Endothelial cell of hepatic sinusoid (primary cell): ENCODE data around the gene GRK3.

Experiments used
- in situ Hi-C: cut with HindIII; loops from 2 replicates; pipeline ENCODE4 v1.10.0; 2017; ENCODE audit warnings: low sequenced_read_pairs

The GRK3 gene

DNA sequence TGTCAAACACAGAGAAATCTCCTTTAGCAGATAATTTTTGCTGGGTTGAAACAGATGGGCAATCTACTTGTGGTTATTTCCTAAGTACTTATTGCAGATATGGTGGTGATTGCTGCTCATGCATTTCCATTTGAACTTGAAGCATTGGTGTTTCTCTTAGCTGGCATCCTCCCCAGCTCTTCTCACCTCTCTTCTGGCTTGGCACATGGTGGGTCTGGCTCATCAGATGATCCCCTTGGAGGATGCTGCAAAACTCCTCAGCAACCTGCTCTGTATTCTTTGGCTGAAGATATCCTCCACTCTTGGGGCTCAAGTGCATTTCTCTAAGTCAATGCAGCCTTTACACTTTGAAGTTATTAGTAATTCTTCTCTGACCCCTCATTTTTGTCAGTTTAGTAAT is 90.2 kb downstream of the GRK3 start:
- in situ Hi-C loops: no loop called here

- in situ Hi-C loops: no loop called here
Observed at GRCh38 chr22:25655371-25655935, 91.0 kb downstream of the GRK3 start.

- in situ Hi-C loops: no loop called here
Observed at GRCh38 chr22:25656724-25657123, 92.2 kb downstream of the GRK3 start.

DNA sequence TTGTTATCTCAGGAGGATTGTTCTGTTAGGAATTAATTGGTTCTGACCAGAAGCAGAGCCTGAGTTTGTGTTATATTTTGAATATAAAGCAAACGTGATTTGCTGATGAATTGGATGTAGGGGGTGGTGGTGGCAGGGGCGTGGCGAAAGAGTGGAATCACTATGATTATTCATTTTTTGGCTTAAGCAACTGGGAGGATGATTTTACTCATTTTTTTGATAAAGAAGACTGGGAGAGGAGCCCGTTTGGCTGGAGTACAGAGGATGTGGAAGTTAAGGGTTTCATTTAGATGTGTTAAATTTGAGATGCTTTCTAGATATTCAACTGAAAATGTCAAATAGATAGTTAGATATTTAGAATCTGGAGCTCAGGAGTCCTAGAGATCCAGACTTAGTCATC is 94.2 kb downstream of the GRK3 start:
- in situ Hi-C loops: no loop called here

DNA sequence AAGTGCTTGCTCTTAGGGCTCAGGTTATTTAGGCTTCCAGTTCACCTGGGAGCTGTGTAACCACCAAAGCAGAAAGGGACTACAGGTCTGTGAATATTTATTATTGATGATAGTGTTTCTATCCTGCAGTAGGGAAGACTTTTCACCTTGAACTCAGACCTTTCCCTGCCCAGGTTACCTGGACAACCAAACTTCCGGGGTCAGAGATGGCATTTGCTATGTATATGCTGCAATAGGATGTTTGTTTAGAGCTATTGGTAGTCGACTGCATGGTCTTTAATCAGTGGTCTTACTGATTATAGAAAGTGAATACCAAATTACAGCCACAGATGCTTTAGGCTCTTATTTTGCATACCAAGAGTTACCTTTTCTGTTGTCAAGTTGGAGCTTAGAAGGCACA is 94.9 kb downstream of the GRK3 start:
- in situ Hi-C loops: no loop called here

DNA sequence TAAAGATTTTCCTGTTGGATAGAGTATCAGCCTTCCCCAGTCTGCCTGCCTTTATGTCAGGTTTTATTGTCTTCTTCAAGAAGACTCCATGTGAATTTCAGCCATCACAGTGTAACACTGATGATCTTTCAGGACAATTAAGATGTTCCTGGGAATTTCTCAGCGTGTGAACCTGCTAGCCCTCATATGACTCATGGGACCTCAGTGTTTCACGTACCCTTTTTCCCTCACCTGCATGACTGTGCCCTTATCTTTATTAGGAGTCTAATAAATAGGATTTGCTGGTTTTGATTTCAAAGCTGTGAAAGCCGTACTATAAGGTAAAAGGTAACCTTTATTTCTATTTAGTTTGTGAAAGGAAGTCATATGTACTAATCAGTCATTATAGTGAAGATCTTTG is 95.9 kb downstream of the GRK3 start:
- in situ Hi-C loops: loop anchor here (5.0 kb wide), 1 partner anchor 52 kb away; no protein-coding TSS in a partner anchor

- in situ Hi-C loops: loop anchor here (5.0 kb wide), 1 partner anchor 51 kb away; no protein-coding TSS in a partner anchor
Observed at GRCh38 chr22:25661073-25661472, 96.6 kb downstream of the GRK3 start.

DNA sequence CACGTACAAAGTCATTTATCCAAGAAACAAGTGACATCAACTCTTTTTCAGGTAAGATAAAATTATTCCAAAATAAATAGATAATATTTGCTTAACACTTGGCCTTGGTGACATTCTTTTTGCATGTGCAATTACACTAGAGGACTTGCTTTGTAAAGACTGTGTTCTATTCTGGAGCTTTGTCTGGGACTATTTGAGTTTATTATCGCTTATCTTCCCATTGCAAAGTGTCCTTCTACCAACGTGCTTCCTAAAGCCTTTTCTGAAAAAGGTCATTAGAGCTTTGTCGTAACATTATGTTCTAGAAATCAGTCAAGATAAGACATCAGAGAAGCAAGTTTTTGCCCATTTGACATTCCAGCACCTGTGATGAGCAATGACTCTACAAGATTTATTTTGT is 99.2 kb downstream of the GRK3 start:
- in situ Hi-C loops: loop anchor here (5.0 kb wide), 1 partner anchor 49 kb away; no protein-coding TSS in a partner anchor

DNA sequence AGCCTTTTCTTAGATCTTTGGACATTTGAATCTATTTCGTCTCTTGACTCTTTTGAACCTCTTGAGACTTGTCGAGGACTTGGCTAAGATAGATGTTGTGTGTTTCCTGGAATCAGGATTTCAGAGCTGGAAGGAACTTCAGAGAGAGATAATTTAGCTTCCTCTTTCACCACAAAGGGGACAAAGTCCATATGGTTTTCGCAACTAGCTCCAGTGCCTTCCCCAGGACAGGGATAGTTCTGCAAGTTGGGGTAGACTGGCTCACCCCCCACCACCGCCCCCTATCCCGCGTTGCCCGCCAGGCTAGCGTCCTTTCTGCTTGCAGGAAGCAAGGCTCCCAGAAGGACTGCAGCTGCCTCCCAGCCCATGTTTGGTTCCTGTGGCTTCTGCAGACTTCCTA is 101.8 kb downstream of the GRK3 start:
- in situ Hi-C loops: no loop called here

DNA sequence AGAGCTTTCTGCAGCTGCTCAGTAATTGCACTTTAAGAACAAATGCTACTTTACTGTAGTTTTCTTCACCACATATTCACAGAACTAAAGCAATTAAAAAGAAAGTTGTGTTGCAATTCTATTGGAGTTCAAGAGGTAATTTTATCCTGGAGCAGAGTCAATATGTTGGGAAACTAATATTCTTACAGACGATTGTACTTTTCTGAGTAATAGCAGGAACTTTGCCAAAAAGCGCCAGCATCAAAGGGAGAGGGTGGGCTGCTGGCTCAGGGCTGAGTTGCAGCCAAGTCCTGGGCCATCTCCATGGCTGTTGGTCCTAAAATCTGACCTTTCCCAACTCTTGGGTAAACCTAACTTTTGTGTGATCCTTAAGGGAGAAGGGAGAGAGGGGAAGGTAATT is 104.0 kb downstream of the GRK3 start:
- in situ Hi-C loops: no loop called here

GRCh38 chr22:25669253-25670069 is 105.0 kb downstream of the GRK3 start:
- in situ Hi-C loops: no loop called here

GRCh38 chr22:25670070-25670461 is 105.6 kb downstream of the GRK3 start:
- in situ Hi-C loops: no loop called here

- in situ Hi-C loops: no loop called here
Observed at GRCh38 chr22:25672289-25673084, 108.0 kb downstream of the GRK3 start.

GRCh38 chr22:25673713-25674112 is 109.2 kb downstream of the GRK3 start:
- in situ Hi-C loops: no loop called here

- in situ Hi-C loops: no loop called here
Observed at GRCh38 chr22:25677631-25678030, 113.2 kb downstream of the GRK3 start.

GRCh38 chr22:25680051-25680450 is 115.6 kb downstream of the GRK3 start:
- in situ Hi-C loops: no loop called here

GRCh38 chr22:25680956-25681355 is 116.5 kb downstream of the GRK3 start:
- in situ Hi-C loops: no loop called here

DNA sequence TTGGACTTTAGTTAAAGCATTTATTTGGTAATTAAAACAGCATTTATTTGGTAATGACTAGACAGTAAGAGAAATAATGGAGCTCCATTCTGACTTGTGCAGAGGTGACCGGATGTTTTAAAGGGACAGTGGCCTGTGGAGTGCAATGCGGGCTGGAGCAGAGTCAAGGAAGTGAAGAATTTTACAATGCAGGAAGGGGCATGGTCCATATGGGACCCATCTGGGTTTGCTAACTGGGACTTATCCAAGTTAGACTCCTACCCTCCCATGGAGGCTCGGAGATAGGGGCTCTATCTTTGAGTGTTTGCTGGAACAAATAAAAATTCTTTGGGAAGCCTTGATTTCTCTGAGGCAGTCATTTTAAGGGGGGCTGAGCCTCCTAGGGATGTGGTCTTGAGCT is 117.6 kb downstream of the GRK3 start:
- in situ Hi-C loops: no loop called here

DNA sequence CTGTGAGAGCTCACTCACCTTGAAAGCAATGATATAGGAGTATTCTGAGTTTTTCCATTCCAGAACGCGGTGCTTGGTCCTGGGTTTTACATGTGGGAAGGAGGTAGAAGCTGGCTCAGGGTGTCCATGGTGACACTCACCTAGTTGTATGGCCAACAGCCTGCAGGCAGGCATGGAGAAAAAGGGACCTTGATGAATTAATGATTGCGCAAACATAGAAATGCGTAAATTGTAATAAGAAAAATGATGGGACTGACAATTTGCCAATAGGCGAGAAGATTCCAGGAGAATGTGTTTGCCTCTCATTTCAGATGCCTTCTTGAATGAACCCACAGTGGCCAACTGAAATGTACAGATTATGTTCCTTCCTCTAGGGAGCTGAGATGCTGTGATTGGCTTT is 124.2 kb downstream of the GRK3 start:
- in situ Hi-C loops: no loop called here

DNA sequence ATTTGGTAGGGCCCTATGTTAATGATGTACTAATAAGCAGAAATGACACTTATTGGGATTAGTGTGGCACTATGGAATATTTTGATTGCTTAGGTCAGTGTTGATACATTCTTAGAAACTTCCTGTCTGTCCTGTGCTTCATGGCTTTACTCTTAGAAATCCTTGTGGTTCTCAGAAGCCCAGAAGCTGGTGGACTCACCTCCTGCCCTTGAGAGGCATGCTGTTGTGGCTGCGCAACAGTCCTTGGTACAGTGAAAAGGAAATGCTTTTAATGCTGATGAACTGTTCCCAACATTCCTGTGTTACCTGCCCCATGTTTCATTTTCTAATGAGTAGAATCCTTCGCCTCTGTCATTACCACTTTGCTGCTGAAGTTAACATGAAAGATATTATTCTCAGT is 125.2 kb downstream of the GRK3 start:
- in situ Hi-C loops: no loop called here

DNA sequence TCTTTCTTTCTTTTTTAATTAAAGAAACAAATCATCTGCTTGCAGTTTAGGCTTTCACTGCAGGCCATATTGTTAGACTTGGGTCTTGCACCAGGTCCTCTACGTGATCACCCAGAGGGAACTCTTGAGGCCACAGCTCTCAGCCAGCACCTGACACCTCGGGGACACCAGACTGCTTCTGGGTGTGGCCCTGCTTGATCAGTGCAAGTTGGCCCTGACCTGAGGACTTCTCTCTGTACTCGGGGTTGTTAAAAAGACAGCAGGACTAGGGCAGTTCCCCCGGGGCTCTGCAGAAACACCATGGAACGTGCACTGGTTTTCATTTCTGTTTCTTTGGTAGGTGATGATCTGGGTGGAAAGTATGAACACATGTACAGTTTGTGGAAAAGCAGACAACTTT is 126.3 kb downstream of the GRK3 start:
- in situ Hi-C loops: no loop called here
